Stimulated activated CD8-positive, alpha-beta memory T cell treated with anti-CD3 and anti-CD28 coated beads, Interleukin-4, amount 100 ng/mL, for 4 hours (primary cell): ENCODE results near the gene GLI1.
"Not testable (repeated sequence)": the region's sequence is repeated elsewhere in the genome, so short reads cannot be mapped to it uniquely, and the experiment has no call there.

Experiments used
- DNase-seq, 2 donors: peaks; one replicate each; pipeline ENCODE4 v3.0.0-alpha.2; 2020; ENCODE audit warnings: low read depth in 2 of 2, low spot score in 1 of 2

The GLI1 gene

DNA sequence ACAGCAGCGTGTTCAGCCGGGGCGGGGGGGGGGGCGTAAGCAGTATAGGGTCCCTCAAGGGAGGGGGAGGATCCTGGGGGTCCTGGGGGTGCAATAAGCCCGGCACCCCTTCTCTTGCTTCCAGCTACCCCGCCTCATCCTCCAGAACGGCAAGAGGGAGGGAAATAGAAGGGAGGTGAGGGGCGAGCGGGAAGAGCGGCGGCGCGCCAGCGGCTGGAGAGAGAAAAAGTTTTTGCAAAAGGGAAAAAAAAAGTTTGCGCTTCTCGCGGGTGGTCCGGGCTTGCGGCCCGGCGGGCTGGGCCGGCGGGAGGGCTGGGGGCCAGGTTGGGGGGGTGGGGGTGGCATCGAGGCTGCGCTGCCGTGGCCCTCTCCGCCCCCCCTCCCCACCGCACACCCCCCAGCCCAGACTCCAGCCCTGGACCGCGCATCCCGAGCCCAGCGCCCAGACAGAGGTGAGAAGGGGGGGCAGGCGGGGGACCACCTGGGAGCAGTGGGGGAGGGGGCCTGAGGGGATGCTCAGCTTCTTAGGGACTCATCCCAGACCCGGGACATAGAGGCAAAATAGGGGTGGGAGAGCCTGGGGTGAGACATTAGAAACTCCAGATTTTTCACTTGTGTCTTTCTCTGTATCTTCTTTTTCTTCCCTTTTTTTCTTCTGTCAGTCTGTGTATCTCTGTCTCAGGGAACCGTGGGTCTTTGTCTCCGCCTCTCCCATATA, at the start of gene GLI1:
TSS of gene GLI1 (plus strand) at position 36 of the 718 bp plus-strand sequence. CDS start 3,907 bp downstream, outside the sequence.
- DNase-seq, result no peak

DNA sequence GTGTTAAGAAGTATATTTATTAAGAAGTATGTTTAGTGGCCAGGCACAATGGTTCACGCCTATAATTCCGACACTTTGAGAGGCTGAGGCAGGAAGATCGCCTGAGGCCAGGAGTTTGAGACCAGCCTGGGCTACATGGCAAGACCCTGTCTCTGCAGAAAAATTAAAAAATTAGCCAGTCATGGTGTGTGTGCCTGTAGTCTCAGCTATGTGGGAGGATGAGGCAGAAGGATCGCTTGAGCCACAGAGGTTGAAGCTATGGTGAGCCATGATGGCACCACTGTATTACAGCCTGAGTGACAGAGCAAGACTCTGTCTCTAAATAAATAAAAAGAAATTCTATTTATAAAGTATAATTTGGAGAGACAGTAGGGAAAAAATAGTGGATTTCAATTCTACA, 49.1 kb upstream of the GLI1 start:
- DNase-seq, result no peak

- DNase-seq, result not testable (repeated sequence)
Observed at GRCh38 chr12:57414160-57414559, 45.4 kb upstream of the GLI1 start.

GRCh38 chr12:57415088-57415487, 44.5 kb upstream of the GLI1 start:
- no peak for DNase-seq

DNA sequence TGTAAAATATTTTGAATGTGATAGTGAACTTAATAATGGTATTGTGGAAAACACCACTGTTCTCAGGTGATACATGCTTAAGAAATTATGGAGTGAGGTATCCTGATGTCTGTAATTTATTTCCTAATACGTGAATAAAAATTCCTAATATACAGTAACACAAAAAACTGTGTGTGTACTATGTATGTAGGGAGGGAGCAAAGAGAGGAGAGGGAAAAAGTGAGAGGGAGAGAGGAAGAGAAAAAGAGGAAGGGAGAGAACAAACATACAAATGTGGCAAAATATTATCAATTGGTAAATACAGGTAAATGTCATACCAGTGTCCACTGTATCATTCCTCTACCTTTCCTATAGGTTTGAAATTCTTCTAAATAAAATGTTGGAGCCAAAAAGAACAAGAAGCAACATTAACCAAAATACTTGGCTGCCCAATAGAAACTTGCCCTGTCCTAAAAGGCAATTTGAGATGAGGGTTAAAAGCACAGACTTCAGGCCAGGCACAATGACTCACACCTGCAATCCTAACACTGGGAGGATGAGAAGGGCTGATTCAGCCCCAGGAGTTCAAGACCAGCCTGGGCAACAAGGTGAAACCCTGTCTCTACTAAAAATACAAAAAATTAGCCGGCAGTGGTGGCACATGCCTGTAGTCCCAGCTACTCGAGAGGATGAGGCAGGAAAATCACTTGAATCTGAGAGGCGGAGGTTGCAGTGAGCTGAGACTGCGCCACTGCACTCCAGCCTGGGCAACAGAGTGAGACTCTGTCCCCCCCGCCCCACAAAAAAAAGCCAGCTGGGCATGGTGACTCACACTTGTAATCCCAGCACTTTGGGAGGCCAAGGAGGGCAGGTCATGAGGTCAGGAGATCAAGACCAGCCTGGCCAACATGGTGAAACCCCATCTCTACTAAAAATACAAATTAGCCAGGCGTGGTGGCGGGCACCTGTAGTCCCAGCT, 43.3 kb upstream of the GLI1 start:
- DNase-seq, result no peak

- DNase-seq, result no peak
Observed at GRCh38 chr12:57418255-57418654, 41.3 kb upstream of the GLI1 start.

GRCh38 chr12:57419495-57419894, 40.1 kb upstream of the GLI1 start:
- DNase-seq, result no peak

- no peak for DNase-seq
Observed at GRCh38 chr12:57420482-57420881, 39.1 kb upstream of the GLI1 start.

DNA sequence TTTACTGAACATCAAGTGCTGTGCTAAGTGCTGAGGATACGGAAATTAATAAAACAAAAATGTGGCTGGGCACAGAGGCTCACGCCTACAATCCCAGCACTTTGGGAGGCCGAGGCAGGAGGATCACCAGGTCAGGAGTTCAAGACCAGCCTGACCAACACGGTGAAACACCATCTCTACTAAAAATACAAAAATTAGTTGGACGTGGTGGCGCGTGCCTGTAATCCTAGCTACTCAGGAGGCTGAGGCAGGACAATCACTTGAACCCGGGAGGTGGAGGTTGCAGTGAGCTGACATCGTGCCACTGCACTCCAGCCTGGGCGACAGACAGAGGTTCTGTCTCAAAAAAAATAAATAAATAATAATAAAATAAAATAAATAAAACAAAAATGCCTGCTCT, 32.6 kb upstream of the GLI1 start:
- DNase-seq, result not testable (repeated sequence)

DNA sequence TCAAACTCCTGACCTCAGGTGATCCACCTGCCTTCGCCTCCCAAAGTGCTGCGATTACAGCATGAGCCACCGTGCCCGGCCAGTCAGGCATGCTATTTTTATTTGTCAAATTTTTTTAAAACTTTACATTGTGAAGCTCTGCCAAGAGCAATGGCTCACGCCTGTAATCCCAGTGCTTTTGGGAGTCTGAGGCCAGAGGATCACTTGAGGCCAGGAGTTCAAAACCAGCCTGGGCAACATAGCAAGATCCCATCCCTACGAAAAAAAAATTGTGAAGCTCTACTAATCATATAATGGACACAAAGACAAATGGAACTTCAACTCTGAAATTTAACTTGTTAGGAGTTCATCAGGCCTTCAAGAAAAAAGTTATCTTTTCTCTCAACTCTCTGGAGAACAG, 30.6 kb upstream of the GLI1 start:
- DNase-seq, result no peak

DNA sequence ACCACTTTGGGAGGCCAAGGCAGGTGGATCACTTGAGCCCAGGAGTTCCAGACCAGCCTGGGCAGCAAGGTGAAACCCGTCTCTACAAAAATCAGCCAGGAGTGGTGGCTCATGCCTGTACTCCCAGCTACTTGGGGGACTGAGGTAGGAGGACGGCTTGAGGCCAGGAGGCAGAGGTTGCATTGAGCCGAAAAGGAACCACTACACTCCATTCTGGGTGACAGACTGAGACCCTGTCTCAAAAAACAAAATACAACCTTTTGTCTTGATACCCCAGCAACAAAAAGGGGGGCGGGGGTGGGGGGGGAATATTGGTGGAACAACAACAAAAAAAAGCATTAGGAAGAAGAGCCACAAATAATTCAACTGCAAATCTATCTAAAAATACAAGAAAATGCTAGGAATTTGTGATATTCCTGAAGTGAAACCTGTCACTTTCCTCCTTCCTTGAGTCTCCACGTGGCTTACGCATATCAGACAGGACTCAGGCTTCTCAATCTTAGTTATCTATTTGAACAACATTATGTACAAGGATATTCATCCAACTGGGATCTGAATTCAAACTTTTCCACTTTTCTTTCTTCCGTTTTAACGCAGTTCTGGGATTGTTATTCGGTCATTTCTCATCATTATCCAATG, 30.0 kb upstream of the GLI1 start:
- no peak for DNase-seq

GRCh38 chr12:57430112-57430930, 29.3 kb upstream of the GLI1 start:
- peak in 1 of 2 donors; percentile 18 for DNase-seq

- DNase-seq, result peak; percentile 93 to 94
Observed at GRCh38 chr12:57430931-57431566, 28.5 kb upstream of the GLI1 start, which contains the start of gene R3HDM2. Gene R3HDM2 (minus strand): TSS chr12:57431043. CDS start chr12:57310428, 120,615 bp downstream.

DNA sequence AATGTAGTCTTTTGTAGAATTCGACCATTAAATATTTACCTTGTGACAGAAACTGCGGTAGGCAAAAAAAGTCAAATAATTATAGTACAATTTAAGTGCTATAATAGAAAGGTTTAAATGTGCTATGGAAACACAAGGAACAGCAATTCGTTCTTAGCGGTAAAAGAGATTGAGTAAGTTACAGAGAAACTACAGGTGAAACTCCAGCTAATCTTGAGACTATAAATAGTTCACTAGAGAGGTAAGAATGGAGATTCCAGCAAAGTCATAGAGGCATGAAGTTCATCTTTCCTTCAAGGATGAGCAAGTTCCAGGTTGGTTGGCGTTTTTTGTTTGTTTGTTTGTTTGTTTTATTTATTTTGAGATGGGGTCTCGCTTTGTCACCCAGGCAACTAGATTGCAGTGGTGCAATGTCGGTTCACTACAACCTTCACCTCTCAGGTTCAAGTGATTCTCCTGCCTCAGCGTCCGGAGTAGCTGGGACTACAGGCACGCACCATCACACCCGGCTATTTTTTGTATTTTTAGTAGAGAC, 27.9 kb upstream of the GLI1 start:
- no peak for DNase-seq

DNA sequence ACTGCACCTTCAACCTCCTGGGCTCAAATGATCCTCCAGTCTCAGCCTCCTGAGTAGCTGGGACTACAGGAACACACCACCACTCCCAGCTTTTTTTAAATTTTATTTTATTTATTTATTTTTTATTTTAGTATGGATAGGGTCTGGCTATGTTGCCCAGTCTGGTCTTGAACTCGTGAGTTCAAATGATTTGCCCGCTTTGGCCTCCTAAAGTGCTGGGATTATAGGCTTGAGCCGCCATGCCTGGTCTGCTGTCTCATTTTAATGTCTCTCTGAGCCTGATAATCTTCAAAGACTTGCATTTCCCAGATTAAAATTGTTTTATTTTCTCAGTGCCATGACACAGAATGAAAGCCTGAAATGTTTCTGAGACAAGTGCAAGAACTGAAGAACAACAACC, 26.2 kb upstream of the GLI1 start:
- DNase-seq, result no peak

GRCh38 chr12:57434517-57435223, 24.9 kb upstream of the GLI1 start, which contains the start of gene INHBC:
Gene INHBC (plus strand): TSS chr12:57434784. CDS start chr12:57434887, 103 bp downstream.
- DNase-seq, result no peak

DNA sequence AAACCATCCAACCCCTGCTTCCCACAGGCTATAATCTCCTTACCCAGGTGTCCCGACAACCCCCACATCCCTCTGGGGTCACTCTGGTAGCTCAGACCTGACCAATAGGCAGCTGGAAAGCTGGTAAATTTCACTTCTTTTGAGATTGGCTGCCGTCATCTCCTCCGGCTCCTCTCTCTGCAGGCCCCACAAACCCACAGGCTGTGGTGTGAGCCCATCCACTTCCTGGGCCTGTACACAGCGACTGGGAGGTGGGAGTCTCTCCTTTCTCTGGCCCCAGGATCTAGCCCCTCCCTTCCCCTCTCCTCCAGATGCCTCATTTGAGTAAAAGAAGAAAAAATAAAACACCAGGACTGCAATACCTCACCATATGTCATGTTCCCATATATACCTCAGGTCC, 24.3 kb upstream of the GLI1 start:
- no peak for DNase-seq

DNA sequence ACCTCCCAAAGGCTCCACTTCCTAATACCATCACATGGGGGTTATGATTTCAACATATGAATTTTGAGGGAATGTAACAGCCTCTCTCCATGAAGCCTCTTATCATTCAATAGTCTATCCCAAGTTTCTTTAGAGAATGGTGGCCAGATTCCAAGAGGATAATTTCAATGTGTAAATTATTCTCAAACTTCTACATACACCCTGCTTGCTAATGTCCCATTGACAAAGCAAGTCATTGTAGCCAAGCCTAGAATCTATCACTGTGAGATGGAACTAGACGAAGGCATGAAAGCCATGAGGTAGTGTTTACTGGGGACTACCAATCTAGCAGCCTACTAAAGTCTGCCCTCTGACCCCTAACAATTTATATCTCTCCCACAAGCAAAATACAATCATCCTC, 21.2 kb upstream of the GLI1 start:
- DNase-seq, result no peak

- DNase-seq, result no peak
Observed at GRCh38 chr12:57439762-57440266, 19.8 kb upstream of the GLI1 start.
